ENCODE data around the gene CUZD1. TPM values are rescaled to one million over a fixed set of nuclear protein-coding genes. Genes with fewer than 3 reads are reported as not detected.
A peak's percentile ranks its signal among the peaks of the same experiment; 100 is the strongest.

Gene CUZD1
- polyA plus RNA-seq, 4 donors: 1.0 to 2.5 (median 1.8) TPM

DNA sequence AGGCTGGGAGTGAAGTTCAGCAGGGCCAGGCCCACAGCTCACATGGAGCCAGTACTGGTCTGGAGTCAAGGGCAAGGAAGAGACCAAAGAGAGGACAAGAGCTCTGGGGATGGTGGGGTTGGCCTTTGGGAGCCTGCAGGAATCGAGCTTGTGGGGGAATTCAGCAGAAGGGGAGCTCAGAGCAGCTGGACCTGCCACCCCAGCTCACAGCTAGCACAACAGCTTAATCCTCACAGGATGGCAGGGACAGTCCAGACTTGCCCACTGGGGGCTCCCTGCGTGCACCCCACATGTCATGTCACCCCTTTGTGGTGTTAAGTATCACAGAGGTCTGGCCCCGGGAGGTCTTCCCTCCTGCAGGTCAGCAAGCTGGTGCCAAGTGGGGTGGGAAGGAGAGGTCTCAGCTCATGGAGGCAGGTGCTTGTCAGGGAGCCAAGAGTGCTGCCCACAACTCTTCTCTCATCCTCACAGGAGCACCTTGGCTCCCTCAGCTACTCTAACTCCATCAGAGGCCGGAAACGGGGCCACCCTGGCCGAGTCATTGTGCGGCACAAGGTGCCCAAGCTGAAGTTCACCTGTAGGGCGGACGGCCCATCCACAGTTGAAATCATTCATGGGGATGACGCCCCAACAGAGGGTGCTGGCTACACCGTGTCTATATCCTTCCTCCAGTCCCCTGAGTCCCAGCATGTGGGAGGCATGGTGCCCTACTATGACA is 22.5 kb downstream of the CUZD1 start:
- DNase-seq (ENCODE audit: low read depth in 4 of 4, low spot score in 2 of 4): no peak

DNA sequence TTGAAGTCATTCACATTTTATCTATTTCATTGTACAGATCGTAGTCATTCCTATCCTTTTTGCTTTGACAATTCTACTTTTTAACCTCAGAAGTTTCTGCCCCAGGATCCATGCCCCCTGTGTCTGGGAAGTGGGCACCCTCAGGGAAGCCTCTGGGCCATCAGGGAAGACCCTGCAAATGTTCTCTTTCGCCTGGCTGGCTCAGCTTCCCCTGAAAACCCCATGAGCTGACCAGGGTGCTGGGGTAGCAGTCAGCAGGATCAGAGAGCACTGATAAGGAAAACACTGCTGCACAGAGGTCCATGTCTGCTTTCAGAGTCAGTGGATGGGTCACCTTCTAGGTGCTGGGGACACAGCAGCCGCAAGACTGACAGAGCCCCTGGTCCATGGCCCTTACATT is 23.8 kb downstream of the CUZD1 start:
- no peak for DNase-seq (ENCODE audit: low read depth in 4 of 4, low spot score in 2 of 4)

DNA sequence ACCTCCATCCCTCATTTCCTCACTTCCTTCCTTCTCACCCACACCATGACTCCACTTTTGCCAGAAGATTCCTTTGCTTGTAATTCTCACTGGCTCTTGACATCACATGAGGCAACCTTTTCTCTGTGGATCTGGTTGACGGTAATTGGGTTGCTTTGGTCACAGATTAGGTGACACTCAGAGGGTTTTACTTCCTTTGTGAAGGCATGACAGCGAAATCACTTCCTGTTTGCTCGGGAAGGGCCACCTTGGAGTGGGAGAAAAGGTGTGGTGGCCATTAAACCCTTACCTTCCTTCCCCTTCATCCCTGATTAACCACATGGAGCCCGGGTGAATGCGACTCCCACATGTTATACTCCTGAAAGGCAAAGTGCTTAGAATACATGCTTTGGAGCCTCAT is 30.2 kb downstream of the CUZD1 start:
- DNase-seq (ENCODE audit: low read depth in 4 of 4, low spot score in 2 of 4): no peak

DNA sequence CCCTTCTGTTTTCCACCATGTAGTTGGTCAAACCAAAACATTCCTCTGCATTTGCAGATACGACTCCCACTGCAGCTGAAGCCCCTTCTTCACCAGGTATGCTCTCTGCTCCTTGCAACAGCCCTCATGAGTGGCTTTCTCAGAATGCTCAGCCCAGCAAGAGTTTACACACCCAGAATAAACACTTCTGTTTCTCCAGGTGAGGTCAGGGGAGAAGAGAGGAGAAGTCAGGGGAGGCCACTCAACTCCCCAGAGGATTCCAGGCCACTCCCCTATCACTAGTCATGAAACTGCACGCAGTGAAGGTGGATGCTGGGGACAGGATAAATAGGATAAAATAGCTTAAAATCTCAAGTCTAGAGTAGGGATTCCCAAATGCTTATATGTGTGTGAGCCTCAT is 31.2 kb downstream of the CUZD1 start:
- no peak for DNase-seq (ENCODE audit: low read depth in 4 of 4, low spot score in 2 of 4)

GRCh38 chr10:122812751-122813150 is 32.9 kb downstream of the CUZD1 start:
- no peak for DNase-seq (ENCODE audit: low read depth in 4 of 4, low spot score in 2 of 4)

GRCh38 chr10:122802282-122802681 is 43.4 kb downstream of the CUZD1 start:
- no peak for DNase-seq (ENCODE audit: low read depth in 4 of 4, low spot score in 2 of 4)

GRCh38 chr10:122798704-122799231 is 46.9 kb downstream of the CUZD1 start:
- no peak for DNase-seq (ENCODE audit: low read depth in 4 of 4, low spot score in 2 of 4)

GRCh38 chr10:122796796-122797195 is 48.9 kb downstream of the CUZD1 start:
- DNase-seq (ENCODE audit: low read depth in 4 of 4, low spot score in 2 of 4): no peak

DNA sequence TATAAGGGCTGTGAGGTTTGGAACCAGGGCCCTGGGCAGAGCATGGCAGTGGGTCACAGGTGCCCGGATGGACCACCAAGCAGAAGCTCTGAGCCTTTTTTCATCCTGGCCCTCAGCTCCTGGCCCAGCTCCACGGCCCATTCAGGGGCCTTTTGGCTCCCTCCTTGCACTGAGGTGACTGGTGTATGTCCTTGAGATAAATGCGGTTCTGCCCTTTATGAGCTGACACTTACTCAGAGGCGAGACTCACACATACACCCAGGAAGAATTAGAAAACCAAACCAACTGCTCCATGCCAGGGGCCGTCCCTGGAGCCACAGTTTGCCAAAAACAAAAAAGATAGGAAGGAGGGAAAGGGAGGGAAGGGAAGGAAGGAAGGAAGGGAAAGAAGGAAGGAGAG is 49.7 kb downstream of the CUZD1 start:
- DNase-seq (ENCODE audit: low read depth in 4 of 4, low spot score in 2 of 4): no peak

DNA sequence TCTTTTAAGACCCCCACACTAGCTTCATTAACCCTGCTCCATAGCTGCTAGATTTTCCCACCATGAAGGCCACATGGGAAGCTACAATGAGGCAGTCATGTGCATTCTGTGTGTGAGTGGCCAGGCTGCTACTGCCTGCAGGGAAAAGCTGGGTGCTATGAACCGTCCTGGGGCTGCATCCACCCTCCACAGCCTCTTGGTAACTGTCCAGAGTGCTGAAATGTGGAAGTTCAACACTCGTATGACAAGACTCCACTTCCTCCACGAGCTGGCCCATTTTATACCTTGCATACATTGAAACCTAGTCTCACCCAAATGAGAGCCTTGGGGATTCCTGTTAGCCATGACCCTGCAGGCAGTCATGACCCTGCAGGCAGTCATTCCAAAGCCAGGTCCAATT is 59.4 kb downstream of the CUZD1 start:
- DNase-seq (ENCODE audit: low read depth in 4 of 4, low spot score in 2 of 4): peak; percentile 19 to 70 (median 42)

DNA sequence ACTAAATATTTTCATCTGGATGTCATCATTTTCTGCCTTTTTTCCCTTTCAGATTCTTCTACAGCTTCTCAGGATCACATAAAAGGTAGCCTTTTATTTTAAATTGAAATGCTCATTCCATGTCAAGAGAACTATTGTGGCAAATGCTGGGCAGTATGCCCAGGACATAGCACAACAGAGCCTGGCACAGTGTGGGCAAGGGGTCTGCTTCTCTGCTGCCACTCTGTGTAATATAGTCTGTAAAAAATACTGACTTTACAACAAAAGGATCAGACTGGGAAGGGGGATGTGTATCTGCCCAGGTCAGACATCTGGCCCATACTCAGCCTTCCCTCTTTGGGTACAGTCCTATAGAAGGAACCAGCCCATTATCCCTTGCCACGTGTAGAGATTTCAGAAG is 62.7 kb downstream of the CUZD1 start:
- DNase-seq (ENCODE audit: low read depth in 4 of 4, low spot score in 2 of 4): no peak

Other genes starting within 250 kb of the CUZD1 start
- gene C10orf120, start 146.0 kb downstream of the CUZD1 start, polyA plus RNA-seq (ENCODE audit: insufficient read length in 4 of 4): not detected
- 1 to 10 TPM; 4.8 to 7.4 (median 6.6) TPM for gene FAM24B, start 33.7 kb upstream of the CUZD1 start, polyA plus RNA-seq (ENCODE audit: insufficient read length in 4 of 4)
- gene FAM24A, start 64.8 kb upstream of the CUZD1 start, polyA plus RNA-seq (ENCODE audit: insufficient read length in 4 of 4): not detected
- gene C10orf88, start 108.4 kb upstream of the CUZD1 start, polyA plus RNA-seq (ENCODE audit: insufficient read length in 4 of 4): 10 to 100 TPM; 15.2 to 20.5 (median 19.7) TPM
- gene PSTK, start 134.5 kb upstream of the CUZD1 start, polyA plus RNA-seq (ENCODE audit: insufficient read length in 4 of 4): 10 to 100 TPM in 3 of 4 donors, 1 to 10 TPM in 1; 9.0 to 12.0 (median 11.2) TPM
- 10 to 100 TPM; 18.2 to 27.4 (median 21.5) TPM for gene IKZF5, start 162.9 kb upstream of the CUZD1 start, polyA plus RNA-seq (ENCODE audit: insufficient read length in 4 of 4)
- gene ACADSB, start 163.1 kb upstream of the CUZD1 start, polyA plus RNA-seq (ENCODE audit: insufficient read length in 4 of 4): 10 to 100 TPM; 20.3 to 30.2 (median 25.8) TPM